Adipose tissue (tissue), 3 donors: ENCODE data around the gene CHST11. TPM values are rescaled to one million over a fixed set of nuclear protein-coding genes. Genes with fewer than 3 reads are reported as not detected.

Source experiments
- H3K27ac ChIP-seq: one replicate; pipeline ENCODE4 v1.5.1; 2013; ENCODE audit warnings: low read depth, low read length
- WGBS, 3 donors: extraction: QIAGEN DNeasy Blood & Tissue Kit; methylation state at CpG; one replicate each; pipeline ENCODE4 v1.1.7; 2013; 5-methylcytosine and 5-hydroxymethylcytosine counted together
- polyA plus RNA-seq, 3 donors: library from polyadenylated mRNA; stranded (reverse); fragments of 200-250 nt; gene quantifications; one replicate each; pipeline ENCODE4 v1.2.3, GENCODE V29; 2013
- donor health status: healthy with polysubstance abuse.
- donor health status: Bipolar disorder and iron deficiency.
- donor health status: healthy.

The CHST11 gene
- polyA plus RNA-seq, 3 donors = 2.0 to 6.6 (median 3.6) TPM

GRCh38 chr12:104719700-104720338, 263.1 kb downstream of the CHST11 start:
- 64 to 92% (median 68%) methylated on average over 13 of the region's 13 CpGs for WGBS, 3 donors
- H3K27ac ChIP-seq = no peak overlapping the region

- 35 to 68% (median 40%) methylated on average over 29 of the region's 29 CpGs for WGBS, 3 donors
These were observed 263.7 kb downstream of the CHST11 start for GRCh38 chr12:104720339-104721038.

GRCh38 chr12:104721039-104721405, 264.3 kb downstream of the CHST11 start:
- H3K27ac ChIP-seq = no peak overlapping the region

More at GRCh38 chr12:104720339-104721038, 263.7 kb downstream of the CHST11 start:
- no peak overlapping the region for H3K27ac ChIP-seq

- H3K27ac ChIP-seq = no peak overlapping the region
These were observed 265.2 kb downstream of the CHST11 start for GRCh38 chr12:104721936-104722335.

GRCh38 chr12:104722601-104723534, 266.1 kb downstream of the CHST11 start:
- WGBS, 3 donors = 77 to 83% (median 80%) methylated on average over 21 of the region's 21 CpGs
- no peak overlapping the region for H3K27ac ChIP-seq

More at GRCh38 chr12:104721936-104722335, 265.2 kb downstream of the CHST11 start:
- WGBS, 3 donors = 96 to 98% (median 97%) methylated on average over 6 of the region's 6 CpGs

- H3K27ac ChIP-seq = no peak overlapping the region
- WGBS, 3 donors = 94 to 100% (median 98%) methylated on average over 2 of the region's 2 CpGs
These were observed 267.1 kb downstream of the CHST11 start for GRCh38 chr12:104723895-104724294.

- 96 to 98% (median 96%) methylated on average over 12 of the region's 12 CpGs for WGBS, 3 donors
These were observed 268.3 kb downstream of the CHST11 start for GRCh38 chr12:104724992-104725585.

GRCh38 chr12:104725610-104726009, 268.9 kb downstream of the CHST11 start:
- 83 to 98% (median 94%) methylated on average over 3 of the region's 3 CpGs for WGBS, 3 donors
- H3K27ac ChIP-seq = no peak overlapping the region

More at GRCh38 chr12:104724992-104725585, 268.3 kb downstream of the CHST11 start:
- no peak overlapping the region for H3K27ac ChIP-seq

- WGBS, 3 donors = 61 to 84% (median 64%) methylated on average over 10 of the region's 10 CpGs
- no peak overlapping the region for H3K27ac ChIP-seq
These were observed 271.1 kb downstream of the CHST11 start for GRCh38 chr12:104727726-104728465.

- WGBS, 3 donors = 17 to 43% (median 38%) methylated on average over 1 of the region's 1 CpG
- H3K27ac ChIP-seq = no peak overlapping the region
These were observed 272.3 kb downstream of the CHST11 start for GRCh38 chr12:104729091-104729490.

- 89 to 92% (median 90%) methylated on average over 19 of the region's 19 CpGs for WGBS, 3 donors
- no peak overlapping the region for H3K27ac ChIP-seq
These were observed 273.1 kb downstream of the CHST11 start for GRCh38 chr12:104729610-104730446.

GRCh38 chr12:104730763-104731162, 274.0 kb downstream of the CHST11 start:
- 80 to 85% (median 84%) methylated on average over 4 of the region's 4 CpGs for WGBS, 3 donors

GRCh38 chr12:104733717-104734175, 277.0 kb downstream of the CHST11 start:
- no peak overlapping the region for H3K27ac ChIP-seq

More at GRCh38 chr12:104730763-104731162, 274.0 kb downstream of the CHST11 start:
- H3K27ac ChIP-seq = no peak overlapping the region

GRCh38 chr12:104734541-104735095, 277.9 kb downstream of the CHST11 start:
- 82 to 87% (median 85%) methylated on average over 6 of the region's 6 CpGs for WGBS, 3 donors
- H3K27ac ChIP-seq = no peak overlapping the region

More at GRCh38 chr12:104733717-104734175, 277.0 kb downstream of the CHST11 start:
- 78 to 82% (median 82%) methylated on average over 6 of the region's 6 CpGs for WGBS, 3 donors

GRCh38 chr12:104735801-104736200, 279.1 kb downstream of the CHST11 start:
- 67 to 89% (median 80%) methylated on average over 5 of the region's 5 CpGs for WGBS, 3 donors
- H3K27ac ChIP-seq = no peak overlapping the region

GRCh38 chr12:104736307-104736706, 279.6 kb downstream of the CHST11 start:
- WGBS, 3 donors = 67 to 80% (median 79%) methylated on average over 6 of the region's 6 CpGs
- no peak overlapping the region for H3K27ac ChIP-seq
